HL-60 (cell line): ENCODE results near the gene PDE11A.

ENCODE experiments used
- DNase-seq, 2 experiments: peaks; one replicate each; pipeline ENCODE4 v3.0.0-alpha.2; 2010 to 2020; ENCODE audit warnings: low read depth in 1 of 2, low spot score in 1 of 2
- H3K27ac ChIP-seq: fragments of 250-450 bp; sonication (Bioruptor Pico); replicated peaks from 2 replicates; pipeline ENCODE4 v1.5.1; 2020; ENCODE audit warnings: mild to moderate bottlenecking, moderate library complexity
- H3K27me3 ChIP-seq: fragments of 250-450 bp; sonication (Bioruptor Pico); 2 replicates; pipeline ENCODE4 v1.5.1; 2021; ENCODE audit warnings: mild to moderate bottlenecking, moderate library complexity; ENCODE audit not compliant: insufficient read depth, poor library complexity, severe bottlenecking
- H3K4me3 ChIP-seq: replicated peaks from 2 replicates; pipeline ENCODE4 v1.5.1; 2011; ENCODE audit warnings: mild to moderate bottlenecking, control low read depth, low read length; ENCODE audit not compliant: insufficient read depth
- CTCF ChIP-seq: IDR thresholded peaks from one replicate; pipeline ENCODE4 v1.5.1; 2011; ENCODE audit warnings: low read length, control low read depth, inconsistent platforms; ENCODE audit not compliant: insufficient read depth
- GABPA ChIP-seq: IDR thresholded peaks from 2 replicates; pipeline ENCODE4 v1.6.1; 2012; ENCODE audit warnings: low read depth
- POLR2AphosphoS5 ChIP-seq: IDR thresholded peaks from 2 replicates; pipeline ENCODE4 v1.6.1; 2012; ENCODE audit warnings: low read depth
- REST ChIP-seq: IDR thresholded peaks from 2 replicates; pipeline ENCODE4 v1.6.1; 2012; ENCODE audit warnings: low read depth; ENCODE audit not compliant: insufficient replicate concordance
- SPI1 ChIP-seq: IDR thresholded peaks from 2 replicates; pipeline ENCODE4 v1.6.1; 2012; ENCODE audit warnings: low read depth, mild to moderate bottlenecking, borderline replicate concordance
- long read RNA-seq: library from polyadenylated mRNA; unstranded; transcript quantifications from one replicate; pipeline ENCODE4 v2.0.0, GENCODE V29; 2020

Gene PDE11A
- long read RNA-seq, partial matches to known transcripts, result 1 of 1 reads
- long read RNA-seq, other reads (novel, unspliced or antisense), result 0 of 1 reads

GRCh38 chr2:178072383-178073301 is at the start of gene PDE11A:
TSS of gene PDE11A (minus strand) at chr2:178072777. CDS start at chr2:178072437, 340 bp downstream.
- TF ChIP-seq CTCF (no peak), REST (no peak), SPI1 (no peak), POLR2AphosphoS5 (no peak), GABPA (no peak)
- H3K27ac ChIP-seq, result no peak within 1 kb of the TSS
- peak within 1 kb of the TSS; percentile 6; the same call in 1 of the 2 replicates for H3K4me3 ChIP-seq
- DNase-seq, result peak in 1 of 2 experiments; percentile 18
- H3K27me3 ChIP-seq, result peaks cover 12% of the 10 kb centered on the region

GRCh38 chr2:178119179-178119922 is 46.8 kb upstream of the PDE11A start:
- Histone ChIP-seq H3K27me3 (no peaks in the 10 kb centered on the region), H3K4me3 (no peak overlapping the region), H3K27ac (no peak overlapping the region)
- TF ChIP-seq REST (no peak), POLR2AphosphoS5 (no peak), GABPA (no peak), CTCF (no peak), SPI1 (no peak)
- no peak for DNase-seq

- Histone ChIP-seq H3K27ac (no peak overlapping the region), H3K27me3 (no peaks in the 10 kb centered on the region), H3K4me3 (no peak overlapping the region)
- TF ChIP-seq POLR2AphosphoS5 (no peak), SPI1 (no peak), CTCF (no peak), REST (no peak), GABPA (no peak)
- DNase-seq, result no peak
These were observed 45.1 kb upstream of the PDE11A start for GRCh38 chr2:178117725-178118124.
